HG02885 (cell line): ENCODE data around the gene DCUN1D4.
A peak's percentile ranks its signal among the peaks of the same experiment; 100 is the strongest.

ENCODE experiments used
- ATAC-seq: cut with Tn5 transposase; IDR thresholded peaks from one replicate; pipeline ENCODE4 v1.9.1; 2021; ENCODE audit warnings: mild to moderate bottlenecking; ENCODE audit not compliant: unreplicated experiment, poor library complexity

DCUN1D4 gene

DNA sequence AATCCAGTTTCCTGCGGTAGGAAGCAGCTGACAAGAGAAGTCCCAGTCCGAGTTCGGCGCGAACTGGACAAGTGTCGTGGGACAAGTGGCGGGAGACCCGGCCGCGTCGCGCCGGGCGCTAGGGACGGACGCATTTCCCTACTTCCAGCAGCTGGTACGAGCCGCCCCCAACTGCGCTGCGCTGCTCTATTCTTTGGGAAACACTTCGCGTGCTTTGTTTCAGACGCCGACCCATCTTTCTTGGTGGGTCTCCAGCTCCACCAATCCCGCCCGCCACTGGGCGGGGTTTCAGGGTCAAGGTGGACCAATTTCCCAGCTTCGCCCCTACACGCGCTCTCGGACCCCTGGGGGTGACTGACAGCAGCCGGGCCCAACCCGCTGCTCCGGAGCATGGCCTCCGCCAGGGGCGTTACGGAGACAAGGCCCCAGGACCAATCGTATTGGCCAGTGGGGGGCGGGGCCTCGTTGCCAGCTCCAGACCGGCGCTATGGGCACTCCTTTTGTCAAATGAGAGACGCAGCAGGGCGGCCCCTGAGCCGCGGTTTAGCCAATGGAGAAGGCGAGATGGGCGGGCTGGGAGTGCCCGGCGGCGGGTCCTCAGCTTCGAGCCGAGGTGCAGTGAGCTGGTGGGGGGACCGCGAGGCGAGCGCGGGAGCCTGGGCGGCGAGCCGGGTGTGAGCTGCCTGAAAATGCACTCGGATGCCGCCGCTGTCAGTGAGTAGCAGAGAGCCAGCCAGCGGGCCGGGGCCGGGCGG is at the start of gene DCUN1D4:
Gene DCUN1D4 (plus strand): TSS at position 600 of the 755 bp plus-strand sequence. CDS start 90 bp downstream, at position 690.
- ATAC-seq: peak; percentile 88

DNA sequence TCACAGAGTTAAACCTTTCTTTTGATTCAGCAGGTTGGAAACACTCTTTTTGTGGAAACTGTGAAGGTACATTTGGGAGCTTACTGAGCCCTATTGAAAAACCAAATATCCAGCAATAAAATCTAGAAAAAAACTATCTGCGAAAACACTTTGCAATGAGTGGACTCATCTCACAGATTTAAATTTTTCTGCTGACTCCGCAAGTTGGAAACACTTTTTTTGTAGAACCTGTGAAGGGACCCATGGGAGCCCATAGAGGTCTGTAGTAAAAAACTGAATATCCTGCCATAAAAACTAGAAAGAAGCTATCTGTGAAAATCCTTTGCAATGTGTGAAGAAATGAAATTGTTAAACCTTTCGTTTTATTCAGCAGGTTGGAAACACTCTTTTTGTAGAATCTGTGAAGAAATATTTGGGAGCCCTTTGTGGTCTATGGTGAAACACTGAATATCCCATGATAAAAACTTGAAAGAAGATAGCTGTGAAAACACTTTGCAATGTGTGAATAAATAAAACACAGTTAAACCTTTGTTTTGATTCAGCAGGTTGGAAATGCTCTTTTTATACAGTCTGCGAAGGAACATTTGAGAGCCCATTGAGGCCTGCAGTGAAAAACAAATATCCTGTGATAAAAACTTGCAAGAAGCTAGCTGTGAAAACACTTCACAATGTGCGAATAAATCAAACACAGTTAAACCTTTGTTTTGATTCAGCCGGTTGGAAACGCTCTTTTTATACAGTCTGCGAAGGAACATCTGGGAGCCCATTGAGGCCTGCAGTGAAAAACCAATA is 22.3 kb upstream of the DCUN1D4 start:
- no peak for ATAC-seq

DNA sequence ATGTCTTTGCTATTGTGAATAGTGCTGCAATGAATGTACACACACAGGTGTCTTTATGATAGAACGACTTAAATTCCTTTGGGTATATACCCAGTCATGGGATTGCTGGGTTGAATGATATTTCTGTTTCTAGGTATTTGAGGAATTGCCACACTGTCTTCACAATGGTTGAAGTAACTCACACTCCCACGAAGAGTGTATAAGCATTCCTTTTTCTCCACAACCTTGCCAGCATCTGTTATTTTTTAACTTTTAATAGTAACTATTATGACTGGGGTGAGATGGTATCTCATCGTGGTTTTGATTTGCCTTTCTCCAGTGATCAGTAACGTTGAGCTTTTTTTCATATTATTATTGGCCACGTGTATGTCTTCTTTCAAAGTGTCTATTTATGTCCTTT is 17.6 kb upstream of the DCUN1D4 start:
- ATAC-seq: no peak

DNA sequence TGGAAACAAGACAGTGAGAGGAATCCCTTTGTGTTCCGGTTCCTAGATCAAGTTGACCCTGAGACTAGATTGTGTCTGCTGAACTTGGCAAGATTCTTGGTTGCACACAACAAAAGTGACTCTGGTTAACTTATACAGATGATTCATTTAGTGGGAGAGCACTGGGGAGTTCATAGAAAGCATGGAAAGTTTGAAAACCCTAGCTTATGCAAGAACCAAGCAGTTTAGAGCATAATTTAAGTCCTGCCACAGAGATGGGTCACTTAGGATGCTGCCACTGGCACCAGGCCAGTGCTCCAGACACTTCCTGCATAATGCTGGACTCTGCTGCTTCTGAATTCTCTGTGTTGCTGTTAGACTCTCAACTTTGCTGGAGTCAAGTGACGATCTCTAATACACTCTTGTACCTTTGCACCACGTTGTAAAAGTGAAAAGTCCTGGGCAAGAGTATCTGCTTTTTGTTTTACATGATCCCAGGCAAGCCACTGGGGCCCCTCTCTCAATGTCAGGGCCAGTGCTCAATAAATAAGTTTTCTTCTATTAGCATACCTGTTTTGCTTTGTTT is 12.7 kb upstream of the DCUN1D4 start:
- ATAC-seq: no peak

DNA sequence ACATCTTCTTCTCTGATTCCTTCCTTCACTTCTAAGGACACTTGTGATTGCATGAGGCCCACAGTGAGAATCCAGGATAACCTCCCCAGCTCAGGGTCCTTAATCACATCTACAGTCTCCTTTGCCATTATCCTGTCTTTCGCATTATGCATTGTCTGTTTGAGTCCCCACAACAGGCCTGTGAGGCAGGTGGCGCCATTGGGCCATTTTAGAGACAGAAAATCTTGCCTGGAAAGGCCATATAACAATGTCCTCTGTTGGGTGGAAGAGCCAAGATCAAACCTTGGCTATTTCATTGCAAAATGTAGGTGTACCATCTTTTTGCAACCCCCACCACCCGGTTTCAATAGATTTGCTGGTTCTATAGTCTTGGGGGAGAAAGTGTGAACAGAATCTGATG is 11.8 kb upstream of the DCUN1D4 start:
- ATAC-seq: peak; percentile 86

DNA sequence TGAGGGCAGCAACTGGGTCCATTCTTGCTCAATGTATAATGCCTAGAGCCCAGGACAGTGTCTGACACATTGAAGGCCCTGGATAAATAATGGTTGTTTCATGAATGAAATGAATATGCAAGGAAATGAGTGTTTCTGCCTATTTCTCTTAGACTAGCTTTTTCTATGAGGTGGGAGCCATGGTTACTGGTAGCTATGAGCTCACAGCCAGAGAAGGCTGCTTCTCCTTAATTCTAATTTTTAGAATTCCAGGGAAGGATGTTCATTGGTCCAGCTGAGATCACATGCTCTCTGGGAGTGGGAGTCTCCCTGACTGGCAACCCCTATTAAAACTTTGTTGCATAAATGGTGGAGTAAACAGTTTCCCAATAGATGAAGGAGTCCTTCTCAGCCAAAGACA is 9.7 kb upstream of the DCUN1D4 start:
- no peak for ATAC-seq

DNA sequence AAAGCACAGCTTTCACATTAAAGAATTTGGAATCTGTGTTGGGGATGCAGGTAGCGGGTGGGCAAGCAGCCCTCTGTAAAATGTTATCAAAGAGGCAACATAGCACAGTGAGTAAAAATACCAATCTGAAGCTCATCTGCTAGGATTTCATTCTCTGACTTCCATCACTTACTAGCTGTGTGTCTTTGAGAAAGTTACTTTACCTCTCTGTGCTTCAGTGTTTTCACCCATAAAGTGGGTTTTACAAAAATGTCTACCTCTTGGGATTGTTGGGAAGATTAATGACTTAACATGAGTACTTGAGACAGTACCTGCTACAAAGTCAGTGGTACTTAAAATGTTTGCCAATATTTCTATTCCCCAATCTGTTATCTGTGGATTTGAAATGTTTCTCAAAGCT is 7.9 kb upstream of the DCUN1D4 start:
- no peak for ATAC-seq

DNA sequence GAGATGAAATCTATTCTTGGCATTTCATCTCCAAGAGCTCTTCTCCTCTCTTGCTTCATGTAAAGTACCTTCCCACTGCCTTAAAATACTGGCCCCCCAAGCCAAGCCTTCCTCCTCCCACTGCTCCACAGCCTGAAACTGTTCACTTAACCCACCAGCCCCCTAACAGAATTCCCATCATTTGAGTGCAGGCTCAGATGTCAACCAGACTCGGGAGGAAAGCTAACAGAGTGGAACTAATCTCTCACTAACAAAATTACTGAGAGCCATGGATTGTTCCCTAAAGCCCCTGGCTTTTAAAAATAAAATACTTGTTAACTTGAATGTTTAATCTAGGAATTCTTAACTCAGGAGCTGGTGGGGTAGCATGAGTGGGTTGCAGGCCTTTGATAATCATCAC is 7.1 kb upstream of the DCUN1D4 start:
- ATAC-seq: no peak

DNA sequence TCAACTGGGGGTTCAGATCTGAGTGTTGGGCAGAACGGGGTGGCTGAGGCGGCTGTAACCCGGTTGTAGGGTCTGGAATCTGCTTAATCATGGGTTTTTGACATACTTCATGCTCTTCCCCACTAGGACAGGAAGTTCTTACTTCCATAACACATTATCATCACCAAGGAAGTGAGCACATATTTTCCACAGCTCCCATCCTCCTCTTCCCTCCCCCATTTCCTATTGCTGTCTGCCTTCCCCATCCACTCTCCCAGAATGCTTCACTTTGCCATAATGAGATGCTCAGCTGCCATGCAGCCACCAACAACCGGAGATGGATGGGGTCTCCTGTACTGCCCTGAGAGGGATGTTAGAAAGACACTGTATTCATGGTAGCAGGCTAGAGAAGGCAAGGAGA is 6.4 kb upstream of the DCUN1D4 start:
- no peak for ATAC-seq

DNA sequence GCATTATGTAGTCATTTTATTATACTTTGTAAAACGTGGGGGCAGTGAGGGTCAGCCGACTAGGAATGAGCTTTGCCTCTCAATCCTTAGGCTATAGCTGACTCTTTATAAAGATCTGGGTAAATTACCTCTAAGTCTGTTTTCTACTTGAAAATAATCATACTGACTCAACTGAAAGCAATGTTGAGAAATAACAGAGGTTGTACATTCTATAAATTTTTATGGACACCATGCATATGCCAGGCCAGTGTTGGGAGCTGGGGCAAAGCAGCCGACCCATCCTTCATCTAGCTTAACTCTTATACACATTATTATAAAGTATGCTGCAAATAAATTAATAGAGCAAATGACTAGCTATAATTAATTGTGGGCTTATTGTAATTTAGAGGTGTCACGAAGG is 2.2 kb upstream of the DCUN1D4 start:
- no peak for ATAC-seq

DNA sequence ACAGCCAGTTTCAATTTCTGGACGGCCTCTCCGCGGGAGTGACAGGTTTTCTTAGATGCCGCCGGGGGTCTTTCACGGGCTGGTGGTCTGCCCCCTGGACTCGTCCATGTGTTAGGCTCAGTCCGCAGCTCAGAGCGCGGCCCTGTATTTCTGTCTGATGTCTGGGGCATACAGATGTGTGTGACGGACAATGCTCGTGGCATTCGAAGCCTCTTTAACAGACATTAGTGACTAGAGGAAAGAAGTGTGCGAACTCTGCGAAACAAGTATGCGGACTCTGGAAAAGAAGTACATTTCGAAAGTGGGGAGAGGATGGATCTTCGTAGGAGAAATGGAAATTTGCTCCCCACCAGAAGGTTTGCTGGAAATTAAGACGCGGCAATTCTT is 793 bp upstream of the DCUN1D4 start:
- ATAC-seq: no peak

DNA sequence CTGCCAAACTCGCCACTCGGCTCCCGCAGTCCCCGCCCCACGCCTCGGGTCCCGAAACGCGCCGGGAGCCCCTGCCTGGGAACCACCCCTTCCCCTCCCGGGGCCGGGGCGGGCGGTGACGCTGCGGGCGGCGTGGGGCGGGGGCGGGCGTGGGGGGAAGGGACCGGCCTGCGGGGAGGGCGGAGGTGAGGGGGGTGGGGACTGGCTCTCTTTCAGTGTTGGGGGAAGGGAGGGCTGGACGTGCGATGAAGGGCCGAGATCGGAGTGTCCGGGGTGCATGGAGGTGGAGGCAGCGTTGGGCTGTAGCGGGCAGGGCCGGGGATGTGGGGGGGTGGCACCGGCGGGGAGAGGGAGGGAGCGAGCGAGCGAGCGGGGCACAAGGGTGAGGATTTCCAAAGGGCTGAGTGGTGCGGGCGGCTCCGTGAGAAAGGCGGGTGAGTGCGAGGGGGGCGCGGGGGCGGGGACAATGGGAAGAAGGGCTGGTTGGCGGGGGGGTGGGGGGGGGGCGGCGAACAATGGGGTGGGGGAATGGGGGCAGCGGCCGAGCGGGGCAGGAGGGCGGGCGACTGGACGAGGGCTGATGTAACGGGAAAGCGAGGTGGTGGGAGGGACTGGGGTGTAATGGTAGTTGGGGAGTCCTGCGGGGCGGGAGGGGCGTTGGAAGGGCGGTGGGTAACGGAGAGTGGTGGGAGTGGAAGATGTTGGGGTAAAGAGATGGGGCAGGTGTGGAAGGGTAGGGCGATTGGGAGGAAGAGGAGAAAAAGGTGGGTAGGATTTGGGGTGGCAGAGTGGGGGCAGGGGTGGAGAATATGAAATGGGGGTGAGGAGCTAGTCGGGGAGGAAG is 578 bp downstream of the DCUN1D4 start:
- peak; percentile 28 for ATAC-seq

DNA sequence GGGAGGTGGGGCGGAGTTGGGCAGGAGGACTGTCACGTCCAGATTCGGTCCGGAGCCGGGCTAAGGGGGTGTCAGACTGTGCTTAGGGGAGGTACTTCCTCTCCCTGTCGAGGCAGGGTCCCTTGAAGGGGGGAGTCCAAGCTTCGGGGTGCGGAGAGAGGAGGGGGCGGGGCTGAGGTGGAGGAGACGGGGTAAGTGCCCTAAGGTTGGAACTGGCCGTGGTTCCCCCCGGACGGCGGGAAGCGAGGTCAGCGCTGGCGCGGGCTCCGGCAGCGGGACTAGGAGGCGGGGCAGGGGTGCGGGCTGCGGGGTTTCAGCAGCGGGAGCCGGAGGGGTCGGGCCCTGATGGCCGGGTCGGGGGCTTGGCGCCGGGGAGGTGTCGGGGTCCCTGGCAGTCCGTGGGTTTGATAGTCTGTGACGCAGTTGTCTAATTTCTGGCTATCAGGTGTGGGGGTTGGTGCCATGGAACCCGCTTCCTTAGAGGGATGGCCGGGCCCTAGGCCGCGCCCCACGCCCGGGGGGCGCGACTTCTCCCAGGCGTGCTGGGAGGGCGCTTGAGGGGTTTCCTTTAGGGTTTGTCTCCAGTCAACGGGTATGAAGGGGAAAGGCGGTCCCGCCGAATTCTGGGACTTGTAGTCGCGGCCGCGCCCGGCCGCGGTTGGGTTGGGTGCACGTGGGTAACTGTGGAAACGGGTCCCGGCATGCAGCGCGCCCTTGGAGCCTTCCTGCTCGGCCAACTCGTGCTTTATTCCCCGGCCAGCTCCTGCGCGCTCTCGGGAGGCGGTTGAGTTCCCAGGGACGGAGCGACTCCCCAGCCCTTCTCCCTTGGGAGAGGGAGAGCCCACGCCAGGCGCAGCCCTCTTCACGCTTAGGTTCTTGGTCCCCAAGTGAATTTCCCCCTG is 1.5 kb downstream of the DCUN1D4 start:
- peak; percentile 51 for ATAC-seq

DNA sequence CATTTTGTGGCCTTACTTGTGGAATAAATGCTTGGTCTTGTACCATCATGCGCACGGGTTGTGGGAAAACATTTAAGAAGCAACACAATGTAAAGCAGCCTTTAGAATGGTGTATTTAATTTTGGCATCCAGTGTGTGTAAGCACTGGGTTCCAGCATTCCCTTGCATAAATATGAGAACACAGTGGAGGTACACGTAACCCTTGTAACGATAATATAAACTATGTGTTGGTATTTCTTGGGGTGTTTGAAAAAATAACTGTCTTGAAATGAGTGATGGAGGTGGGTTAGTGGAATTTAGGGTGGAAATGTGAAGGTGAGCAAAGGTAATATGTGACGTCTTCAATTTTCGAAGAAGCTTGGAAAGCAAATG is 2.1 kb downstream of the DCUN1D4 start:
- no peak for ATAC-seq

DNA sequence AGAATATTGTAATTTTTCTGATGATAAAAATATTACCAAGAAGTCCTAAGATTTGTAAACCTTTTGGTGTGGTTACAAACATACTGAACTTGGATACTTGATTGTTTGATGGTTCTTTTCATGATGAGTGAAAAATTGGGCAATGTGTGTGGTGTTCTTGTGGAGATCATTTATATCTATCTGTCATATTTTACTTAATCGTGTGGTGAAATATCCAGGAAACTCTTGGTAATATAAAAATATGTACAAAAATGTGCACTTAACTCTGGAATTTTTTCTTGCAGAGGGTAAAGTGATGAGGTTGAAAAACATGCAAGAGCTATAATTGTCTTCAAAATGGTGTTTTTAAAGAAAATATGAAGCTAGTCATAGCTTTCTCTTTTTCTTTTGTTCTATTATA is 2.8 kb downstream of the DCUN1D4 start:
- no peak for ATAC-seq

DNA sequence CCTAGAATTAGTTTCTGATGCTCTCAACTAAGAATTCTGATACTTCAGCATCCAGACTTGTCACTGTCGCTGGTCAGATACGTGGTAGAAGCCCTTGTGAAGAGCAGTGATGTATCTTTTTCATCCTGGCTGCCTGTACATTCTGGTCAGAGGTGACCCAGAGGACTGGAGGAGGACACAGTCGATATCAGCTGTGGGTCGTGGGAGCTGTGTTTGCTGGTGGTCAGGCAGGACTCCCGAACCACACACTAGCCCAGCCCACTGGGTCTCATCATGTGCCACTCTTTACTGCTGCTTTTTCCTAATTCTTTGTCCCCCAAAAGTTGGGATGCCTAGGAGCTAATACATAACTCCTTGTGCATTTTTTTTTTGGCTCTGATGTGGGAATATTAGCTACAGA is 6.5 kb downstream of the DCUN1D4 start:
- no peak for ATAC-seq

DNA sequence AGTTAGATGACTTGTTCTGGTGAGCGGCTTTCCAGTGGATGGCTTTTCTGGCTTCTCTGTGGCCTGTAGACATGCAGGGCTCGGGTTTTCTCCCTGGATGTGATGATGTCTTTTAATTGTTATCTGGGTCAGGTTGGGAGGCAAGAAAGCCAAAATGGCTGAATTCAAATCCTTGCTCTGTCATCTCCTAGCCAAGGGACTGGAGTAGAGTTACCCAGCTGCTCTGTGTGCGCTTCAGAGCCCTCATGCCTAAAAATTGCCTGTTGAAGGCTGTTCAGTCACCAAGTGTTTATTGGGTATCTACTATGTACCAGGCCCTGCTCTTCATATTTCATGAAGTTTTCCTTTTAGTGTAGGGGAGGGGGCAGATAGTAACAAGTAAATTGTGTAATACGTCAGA is 7.3 kb downstream of the DCUN1D4 start:
- no peak for ATAC-seq

DNA sequence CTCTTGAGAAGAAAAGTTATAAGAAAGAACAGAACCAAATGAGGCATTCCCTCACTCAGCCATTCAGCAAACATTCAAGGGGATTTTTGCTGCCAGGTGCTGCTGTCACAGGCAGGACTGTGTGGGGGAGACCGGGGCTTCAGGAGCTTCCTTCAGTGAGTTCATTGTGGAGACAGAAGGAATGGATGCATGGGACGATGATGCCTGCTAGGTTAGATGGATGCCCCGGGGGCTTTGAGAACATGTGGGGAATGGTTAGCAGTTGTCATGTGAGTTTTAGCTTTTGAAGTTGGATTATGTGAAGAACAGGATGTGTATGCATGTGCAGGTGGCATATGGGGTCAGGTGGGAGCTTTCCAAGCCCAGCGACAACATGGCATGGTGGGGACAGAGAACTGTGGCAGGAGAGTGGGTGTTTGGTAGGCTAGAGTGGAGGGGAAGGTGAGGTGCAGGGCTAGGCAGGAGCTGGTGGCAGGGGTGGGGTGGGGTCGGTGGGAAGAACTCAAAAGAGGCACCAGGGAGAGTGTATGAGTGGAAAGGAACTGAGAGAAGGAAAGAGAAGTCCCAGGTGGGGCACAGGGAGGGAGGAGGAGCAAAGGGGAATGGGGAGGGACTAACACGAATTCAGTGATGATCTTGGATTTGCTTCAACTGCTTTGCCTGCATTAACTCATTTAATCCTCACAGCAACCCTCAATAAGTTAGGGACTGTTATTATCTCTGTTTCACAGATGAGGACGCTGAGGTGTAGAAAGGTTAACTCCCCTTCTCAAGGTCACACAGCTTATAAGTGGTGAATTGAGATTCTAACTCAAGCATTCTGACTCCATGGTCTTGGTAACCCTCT is 8.4 kb downstream of the DCUN1D4 start:
- ATAC-seq: no peak

DNA sequence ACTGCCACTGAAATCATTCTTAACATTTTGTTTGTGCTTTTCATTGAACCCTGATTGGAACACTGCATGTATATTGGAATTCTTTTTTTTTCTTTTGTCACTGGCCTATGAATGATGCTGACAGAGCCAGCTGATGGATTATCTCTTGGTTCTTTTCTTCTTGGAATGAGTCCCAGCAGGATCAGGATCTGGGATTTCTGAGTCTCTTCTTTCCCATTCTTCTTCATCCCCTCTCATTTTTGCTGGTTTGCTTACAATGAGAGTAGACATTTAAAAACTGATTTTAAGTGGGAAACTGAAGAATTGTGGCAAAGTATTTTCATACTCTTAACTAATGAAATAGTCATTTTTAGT is 9.0 kb downstream of the DCUN1D4 start:
- ATAC-seq: no peak
